SK-N-MC (cell line): Measurements from ENCODE around the gene RIPK3.

Experiments used
- EZH2 ChIP-seq: fragments of 200-600 bp; sonication (generic); IDR thresholded peaks from one replicate; pipeline ENCODE4 v1.6.1; 2017; ENCODE audit warnings: antibody characterized with exemption
- FOXP2 ChIP-seq: optimal IDR thresholded peaks from 2 replicates; pipeline ENCODE3; 2011; ENCODE audit warnings: mild to moderate bottlenecking, moderate library complexity; ENCODE audit not compliant: insufficient read depth; ENCODE audit errors: extremely low read length, control extremely low read depth
- POLR2AphosphoS5 ChIP-seq: IDR thresholded peaks from 2 replicates; pipeline ENCODE4 v1.6.1; 2012; ENCODE audit warnings: mild to moderate bottlenecking, low read depth, low read length, borderline replicate concordance

DNA sequence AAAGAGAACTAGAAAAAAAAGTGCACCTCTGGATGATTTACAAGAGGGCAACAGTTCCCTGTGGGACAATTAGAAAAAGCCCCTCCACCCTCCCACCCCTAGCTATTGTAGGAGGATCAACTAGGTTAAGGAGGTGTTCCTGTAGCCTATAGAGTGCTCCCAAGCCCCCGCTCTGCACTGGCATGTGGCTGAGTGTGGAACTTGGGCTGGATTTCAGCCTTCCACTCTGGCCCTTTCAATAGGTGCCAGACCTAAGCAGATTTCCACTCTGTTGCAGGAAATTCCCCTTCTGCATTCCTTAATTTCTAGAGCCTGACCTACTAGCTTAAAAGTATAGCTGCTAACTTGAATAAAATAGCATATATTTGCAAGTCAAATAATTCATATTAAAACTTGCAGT, 31.0 kb upstream of the RIPK3 start:
- no peak for TF ChIP-seq POLR2AphosphoS5
- TF ChIP-seq EZH2: no peak
- TF ChIP-seq FOXP2: no peak
